Right hindlimb (tissue), 1 donor: ENCODE results near the gene HIRIP3.
"Not testable (repeated sequence)": the region's sequence is repeated elsewhere in the genome, so short reads cannot be mapped to it uniquely, and the experiment has no call there.

Experiments
- DNase-seq: peaks from one replicate; pipeline ENCODE4 v3.0.0-alpha.2; 2018

The HIRIP3 gene

GRCh38 chr16:29995324-29995910, at the start of gene HIRIP3:
Gene HIRIP3 (minus strand): TSS chr16:29995617. CDS start chr16:29995605, 12 bp downstream.
- DNase-seq: peak; percentile 91

GRCh38 chr16:30041841-30042240, 46.4 kb upstream of the HIRIP3 start:
- no peak for DNase-seq

GRCh38 chr16:30040690-30041089, 45.3 kb upstream of the HIRIP3 start:
- DNase-seq: not testable (repeated sequence)

GRCh38 chr16:30040221-30040620, 44.8 kb upstream of the HIRIP3 start:
- no peak for DNase-seq

GRCh38 chr16:30033270-30033669, 37.9 kb upstream of the HIRIP3 start:
- no peak for DNase-seq

- DNase-seq: peak; percentile 36
Observed at GRCh38 chr16:30032083-30032819, 36.8 kb upstream of the HIRIP3 start.

GRCh38 chr16:30031477-30031918, 36.1 kb upstream of the HIRIP3 start:
- no peak for DNase-seq

- no peak for DNase-seq
Observed at GRCh38 chr16:30030841-30031413, 35.5 kb upstream of the HIRIP3 start, which contains the start of gene TLCD3B. Gene TLCD3B (minus strand): TSS chr16:30031271. CDS start chr16:30030527, 744 bp downstream.

GRCh38 chr16:30030011-30030685, 34.7 kb upstream of the HIRIP3 start:
- no peak for DNase-seq

- DNase-seq: peak; percentile 54
Observed at GRCh38 chr16:30028438-30029076, 33.1 kb upstream of the HIRIP3 start.

- no peak for DNase-seq
Observed at GRCh38 chr16:30027588-30028437, 32.4 kb upstream of the HIRIP3 start.

GRCh38 chr16:30026449-30026848, 31.0 kb upstream of the HIRIP3 start:
- DNase-seq: no peak

- no peak for DNase-seq
Observed at GRCh38 chr16:30025574-30025973, 30.2 kb upstream of the HIRIP3 start.

GRCh38 chr16:30025156-30025555, 29.7 kb upstream of the HIRIP3 start:
- no peak for DNase-seq

GRCh38 chr16:30024451-30024850, 29.0 kb upstream of the HIRIP3 start:
- no peak for DNase-seq

- no peak for DNase-seq
Observed at GRCh38 chr16:30023586-30023985, 28.2 kb upstream of the HIRIP3 start.

GRCh38 chr16:30022887-30023286, 27.5 kb upstream of the HIRIP3 start, which contains the start of gene C16orf92:
Gene C16orf92 (plus strand): TSS chr16:30023198. CDS start chr16:30023341, 143 bp downstream.
- DNase-seq: no peak

GRCh38 chr16:30018731-30019158, 23.3 kb upstream of the HIRIP3 start:
- DNase-seq: no peak

- not testable (repeated sequence) for DNase-seq
Observed at GRCh38 chr16:30017937-30018336, 22.5 kb upstream of the HIRIP3 start.

- DNase-seq: no peak
Observed at GRCh38 chr16:30017277-30017656, 21.9 kb upstream of the HIRIP3 start.

- DNase-seq: no peak
Observed at GRCh38 chr16:30016555-30017276, 21.3 kb upstream of the HIRIP3 start.
